ENCODE measurements around the gene GRB14. TPM values are rescaled to one million over a fixed set of nuclear protein-coding genes. Genes with fewer than 3 reads are reported as not detected.

The GRB14 gene
- total RNA-seq, 1 donor from 2014 or later = 46.3 TPM

DNA sequence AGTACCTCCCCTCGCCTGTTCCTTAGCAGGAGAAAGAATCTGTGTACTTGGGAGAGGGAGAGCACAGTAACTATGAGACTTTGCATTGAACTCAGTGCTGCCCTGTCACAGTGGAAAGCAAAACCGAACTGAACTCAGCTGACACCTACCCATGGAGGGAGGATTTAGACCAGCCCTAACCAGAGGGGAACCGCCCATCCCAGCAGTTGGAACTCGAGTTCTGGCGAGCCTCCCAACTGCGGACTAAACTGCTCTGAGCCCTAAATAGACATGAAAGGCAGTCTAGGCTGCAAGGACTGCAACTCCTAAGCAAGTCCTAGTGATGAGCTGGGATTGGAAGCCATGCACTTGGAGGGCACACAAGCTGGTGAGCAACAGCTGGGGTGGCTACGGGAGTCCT is 110.4 kb downstream of the GRB14 start:
- TF ChIP-seq, protein P1, sequence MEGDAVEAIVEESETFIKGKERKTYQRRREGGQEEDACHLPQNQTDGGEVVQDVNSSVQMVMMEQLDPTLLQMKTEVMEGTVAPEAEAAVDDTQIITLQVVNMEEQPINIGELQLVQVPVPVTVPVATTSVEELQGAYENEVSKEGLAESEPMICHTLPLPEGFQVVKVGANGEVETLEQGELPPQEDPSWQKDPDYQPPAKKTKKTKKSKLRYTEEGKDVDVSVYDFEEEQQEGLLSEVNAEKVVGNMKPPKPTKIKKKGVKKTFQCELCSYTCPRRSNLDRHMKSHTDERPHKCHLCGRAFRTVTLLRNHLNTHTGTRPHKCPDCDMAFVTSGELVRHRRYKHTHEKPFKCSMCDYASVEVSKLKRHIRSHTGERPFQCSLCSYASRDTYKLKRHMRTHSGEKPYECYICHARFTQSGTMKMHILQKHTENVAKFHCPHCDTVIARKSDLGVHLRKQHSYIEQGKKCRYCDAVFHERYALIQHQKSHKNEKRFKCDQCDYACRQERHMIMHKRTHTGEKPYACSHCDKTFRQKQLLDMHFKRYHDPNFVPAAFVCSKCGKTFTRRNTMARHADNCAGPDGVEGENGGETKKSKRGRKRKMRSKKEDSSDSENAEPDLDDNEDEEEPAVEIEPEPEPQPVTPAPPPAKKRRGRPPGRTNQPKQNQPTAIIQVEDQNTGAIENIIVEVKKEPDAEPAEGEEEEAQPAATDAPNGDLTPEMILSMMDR (IDR thresholded peaks at IDR 0.05; ENCODE audit: unreplicated experiment) = no peak
- H3K9me3 Mint-ChIP-seq (ENCODE audit: low read depth) = peaks cover 17% of the 10 kb centered on the region
- peaks cover 15% of the 10 kb centered on the region for H3K4me1 Mint-ChIP-seq (ENCODE audit: low read depth)
- no peak overlapping the region for H3K27ac Mint-ChIP-seq
- no peak overlapping the region for H3K4me3 Mint-ChIP-seq (ENCODE audit: low read depth)
- no peak for DNase-seq (ENCODE audit: low spot score, unreplicated experiment)
- H3K36me3 Mint-ChIP-seq (ENCODE audit: insufficient read depth) = peaks cover 35% of the 10 kb centered on the region
- no peaks in the 10 kb centered on the region for H3K27me3 Mint-ChIP-seq

DNA sequence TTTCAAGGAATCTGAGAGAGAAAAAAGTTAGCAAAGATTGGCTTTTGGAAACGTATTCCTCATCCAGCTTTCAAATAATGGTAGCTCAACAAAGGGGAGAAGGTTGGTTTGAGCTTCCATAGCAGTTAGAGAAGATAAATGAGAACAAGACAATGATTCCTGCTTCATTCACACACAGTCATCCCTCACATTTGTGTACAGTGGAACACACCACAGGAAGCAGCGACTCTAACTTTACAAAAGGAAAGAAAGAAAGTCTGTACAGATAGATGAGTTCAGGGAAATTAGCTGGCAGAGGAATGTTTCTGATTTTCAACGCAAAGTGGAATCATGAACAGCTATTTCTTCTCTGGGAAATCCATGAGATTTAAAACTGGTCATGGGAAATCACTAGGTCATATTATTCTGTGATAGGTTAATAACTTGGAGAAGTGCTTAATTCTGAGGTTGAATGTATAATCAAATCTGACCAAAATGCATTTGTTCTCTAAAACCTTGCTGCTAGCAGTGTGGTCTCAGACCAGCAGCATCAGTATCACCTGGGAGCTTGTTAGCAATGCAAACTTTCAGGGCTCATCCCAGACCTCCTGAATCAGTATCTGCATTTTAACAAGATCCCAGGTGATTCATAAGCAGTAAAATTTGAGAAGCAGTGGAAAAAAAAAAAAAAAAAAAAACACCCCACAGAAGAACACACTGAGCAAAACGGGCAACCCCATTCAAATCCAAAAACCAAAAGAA is 112.0 kb downstream of the GRB14 start:
- H3K27me3 Mint-ChIP-seq = no peaks in the 10 kb centered on the region
- peaks cover 21% of the 10 kb centered on the region for H3K36me3 Mint-ChIP-seq (ENCODE audit: insufficient read depth)
- peaks cover 4% of the 10 kb centered on the region for H3K9me3 Mint-ChIP-seq (ENCODE audit: low read depth)
- TF ChIP-seq, protein P1 (IDR thresholded peaks at IDR 0.05; ENCODE audit: unreplicated experiment) = no peak
- peak overlapping the region; percentile 51 for H3K27ac Mint-ChIP-seq
- peaks cover 6% of the 10 kb centered on the region for H3K4me1 Mint-ChIP-seq (ENCODE audit: low read depth)
- DNase-seq (ENCODE audit: low spot score, unreplicated experiment) = no peak
- no peak overlapping the region for H3K4me3 Mint-ChIP-seq (ENCODE audit: low read depth)

DNA sequence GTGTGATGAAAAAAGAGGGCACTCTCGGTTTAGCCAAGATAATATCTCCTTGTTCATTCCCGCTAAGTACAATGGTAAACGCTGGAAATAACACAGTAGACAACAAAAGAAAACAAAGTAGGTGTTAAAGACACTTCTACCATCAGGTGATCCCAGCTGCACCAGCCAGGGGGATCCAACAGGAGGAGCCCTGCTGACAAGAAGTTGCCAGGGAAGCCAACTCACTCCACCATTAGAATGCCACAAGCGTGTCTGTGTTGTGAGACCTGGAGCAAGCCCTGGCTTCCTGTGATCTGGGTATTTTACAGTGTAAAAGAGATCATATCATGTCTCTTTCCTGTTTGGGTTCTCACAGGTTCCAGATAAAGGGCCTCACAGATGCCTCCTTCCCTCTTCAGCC is 117.0 kb downstream of the GRB14 start:
- no peak for DNase-seq (ENCODE audit: low spot score, unreplicated experiment)
- TF ChIP-seq, protein P1 (IDR thresholded peaks at IDR 0.05; ENCODE audit: unreplicated experiment) = peak; percentile 34
- Mint-ChIP-seq H3K27me3 (no peaks in the 10 kb centered on the region), H3K4me3 (ENCODE audit: low read depth) (no peak overlapping the region), H3K27ac (no peak overlapping the region), H3K4me1 (ENCODE audit: low read depth) (peaks cover 2% of the 10 kb centered on the region), H3K9me3 (ENCODE audit: low read depth) (no peaks in the 10 kb centered on the region), H3K36me3 (ENCODE audit: insufficient read depth) (peaks cover 14% of the 10 kb centered on the region)

DNA sequence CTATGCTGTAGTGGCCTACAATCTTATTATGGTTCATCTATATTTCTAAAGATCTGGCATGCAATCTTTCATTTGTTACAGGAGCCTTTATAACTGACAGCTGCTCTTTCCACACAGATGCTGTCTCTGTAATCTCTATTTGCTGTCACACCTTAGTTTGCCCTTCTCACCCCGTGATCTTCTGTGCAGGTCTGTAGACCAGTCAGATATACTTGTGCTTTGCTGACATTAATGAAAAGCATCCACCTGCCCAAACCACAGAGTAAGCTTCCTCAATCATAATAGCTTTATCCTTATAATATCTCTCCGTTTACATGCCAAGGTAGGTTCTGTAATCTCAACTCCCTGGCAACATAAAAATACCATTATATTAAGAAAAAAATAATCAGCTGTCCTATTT is 122.4 kb downstream of the GRB14 start:
- Mint-ChIP-seq H3K4me3 (ENCODE audit: low read depth) (no peak overlapping the region), H3K4me1 (ENCODE audit: low read depth) (peaks cover 9% of the 10 kb centered on the region), H3K9me3 (ENCODE audit: low read depth) (no peaks in the 10 kb centered on the region), H3K27ac (peak overlapping the region; percentile 38), H3K36me3 (ENCODE audit: insufficient read depth) (peaks cover 2% of the 10 kb centered on the region), H3K27me3 (no peaks in the 10 kb centered on the region)
- DNase-seq (ENCODE audit: low spot score, unreplicated experiment) = no peak
- TF ChIP-seq, protein P1 (IDR thresholded peaks at IDR 0.05; ENCODE audit: unreplicated experiment) = no peak

DNA sequence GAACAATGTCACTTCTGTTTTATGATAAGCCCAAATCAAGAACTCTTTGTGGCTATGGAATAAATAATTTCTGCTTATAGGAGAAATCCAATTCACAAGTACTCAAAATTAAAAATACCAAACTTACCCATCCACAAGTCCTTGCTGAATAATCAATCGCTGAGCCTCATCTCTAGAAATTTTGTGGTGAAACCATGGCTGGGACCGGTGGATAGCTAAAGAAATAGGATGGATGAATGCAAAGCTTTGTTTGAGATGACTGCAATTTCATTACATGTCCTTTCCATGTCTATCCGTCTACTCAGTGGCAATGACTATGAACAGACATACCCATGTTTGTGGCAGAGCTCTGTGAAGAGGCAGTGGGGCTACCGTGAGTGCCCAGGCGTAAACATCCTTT is 124.4 kb downstream of the GRB14 start:
- no peak for DNase-seq (ENCODE audit: low spot score, unreplicated experiment)
- no peak overlapping the region for H3K27ac Mint-ChIP-seq
- no peaks in the 10 kb centered on the region for H3K9me3 Mint-ChIP-seq (ENCODE audit: low read depth)
- peaks cover 11% of the 10 kb centered on the region for H3K36me3 Mint-ChIP-seq (ENCODE audit: insufficient read depth)
- no peaks in the 10 kb centered on the region for H3K27me3 Mint-ChIP-seq
- H3K4me3 Mint-ChIP-seq (ENCODE audit: low read depth) = no peak overlapping the region
- H3K4me1 Mint-ChIP-seq (ENCODE audit: low read depth) = peaks cover 9% of the 10 kb centered on the region
- TF ChIP-seq, protein P1 (IDR thresholded peaks at IDR 0.05; ENCODE audit: unreplicated experiment) = no peak

All from progenitor cell of endocrine pancreas (in vitro differentiated cells).